Nephron (organoid): ENCODE data around the gene DOCK2.
"Not testable (repeated sequence)": the region's sequence is repeated elsewhere in the genome, so short reads cannot be mapped to it uniquely, and the experiment has no call there.

ENCODE experiments used
- H3K27ac Mint-ChIP-seq, 3 experiments: 2 replicates each; pipeline ENCODE4 v1.8.0; 2020; ENCODE audit warnings: mixed read lengths in 3 of 3, mild to moderate bottlenecking in 2 of 3, moderate library complexity in 1 of 3
- H3K27me3 Mint-ChIP-seq: 2 replicates; pipeline ENCODE4 v1.8.0; 2021; ENCODE audit warnings: low read depth, mild to moderate bottlenecking, moderate library complexity, mixed read lengths
- H3K36me3 Mint-ChIP-seq: 2 replicates; pipeline ENCODE4 v1.8.0; 2020; ENCODE audit warnings: low read depth, mixed read lengths
- H3K4me1 Mint-ChIP-seq: 2 replicates; pipeline ENCODE4 v1.8.0; 2020; ENCODE audit warnings: mixed read lengths
- H3K4me3 Mint-ChIP-seq, 3 experiments: 2 replicates each; pipeline ENCODE4 v1.8.0; 2020; ENCODE audit warnings: mild to moderate bottlenecking in 3 of 3, mixed read lengths in 3 of 3, moderate library complexity in 2 of 3
- H3K9me3 Mint-ChIP-seq: 2 replicates; pipeline ENCODE4 v1.8.0; 2020; ENCODE audit warnings: mixed read lengths
- CTCF ChIP-seq, 3 experiments: fragments of 200-600 bp; sonication (generic); IDR thresholded peaks; one replicate each; pipeline ENCODE4 v1.5.0; 2021; ENCODE audit warnings: antibody characterized with exemption in 3 of 3; ENCODE audit not compliant: unreplicated experiment in 3 of 3

Gene DOCK2

DNA sequence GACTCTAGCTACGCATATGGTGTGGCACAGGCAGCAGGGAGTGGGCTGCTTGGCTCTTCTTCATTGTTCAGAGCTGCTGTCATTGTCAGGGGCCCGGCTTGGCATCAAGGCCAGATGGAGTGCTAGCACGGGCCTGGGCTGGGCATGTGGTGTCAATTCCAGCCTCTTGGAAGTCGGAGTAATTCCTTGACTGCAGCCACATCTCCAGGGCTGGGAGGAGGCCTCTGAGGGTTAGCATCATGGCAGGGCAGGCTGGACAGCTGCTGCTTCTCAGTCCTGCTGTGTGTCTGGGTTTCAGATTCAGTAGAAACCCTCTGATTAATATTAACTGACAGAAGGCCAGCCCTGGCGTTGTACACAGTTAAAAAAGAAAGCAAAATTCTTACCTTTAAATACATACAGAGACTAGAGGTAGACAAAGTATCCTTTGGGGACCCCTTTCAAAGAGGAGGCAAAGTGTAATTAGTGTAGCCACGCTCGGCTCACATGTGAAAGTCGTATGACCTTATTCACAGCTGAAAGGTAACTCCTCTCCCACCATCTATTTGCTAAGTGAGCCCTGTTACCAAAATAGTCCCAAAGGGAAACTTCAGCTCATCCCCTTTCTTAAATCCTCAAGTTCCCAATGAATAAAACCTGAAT lies 126.4 kb downstream of the DOCK2 start:
- Mint-ChIP-seq H3K27me3 (peaks cover 22% of the 10 kb centered on the region), H3K4me1 (peaks cover 5% of the 10 kb centered on the region), H3K9me3 (no peaks in the 10 kb centered on the region), H3K4me3 (no peak overlapping the region), H3K36me3 (no peaks in the 10 kb centered on the region), H3K27ac (peak overlapping the region in 1 of 3 experiments; percentile 13)
- no peak for TF ChIP-seq CTCF (IDR thresholded peaks at IDR 0.05; ENCODE audit: unreplicated experiment in 3 of 3)

DNA sequence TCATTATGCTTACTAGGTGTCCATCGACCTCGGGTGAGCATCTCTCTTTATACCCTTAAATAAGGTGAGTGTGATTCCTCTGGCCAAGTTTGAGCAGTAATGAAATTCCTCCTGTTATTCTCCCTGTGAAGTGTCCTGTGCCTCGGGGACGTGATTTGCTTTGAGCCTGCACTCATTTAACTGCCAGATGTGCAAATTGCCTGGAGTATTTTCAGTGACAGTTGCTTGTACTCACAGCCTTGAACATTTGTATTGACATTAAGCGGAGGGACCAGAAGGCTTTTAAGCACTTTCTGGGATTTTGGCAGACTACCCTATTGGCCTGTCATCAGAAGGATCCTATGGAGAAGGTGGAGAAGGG lies 126.9 kb downstream of the DOCK2 start:
- H3K4me1 Mint-ChIP-seq, result peaks cover 5% of the 10 kb centered on the region
- no peaks in the 10 kb centered on the region for H3K36me3 Mint-ChIP-seq
- no peak for TF ChIP-seq CTCF (IDR thresholded peaks at IDR 0.05; ENCODE audit: unreplicated experiment in 3 of 3)
- H3K9me3 Mint-ChIP-seq, result no peaks in the 10 kb centered on the region
- H3K27me3 Mint-ChIP-seq, result peaks cover 26% of the 10 kb centered on the region
- H3K27ac Mint-ChIP-seq, result peak overlapping the region in 1 of 3 experiments; percentile 13
- H3K4me3 Mint-ChIP-seq, result no peak overlapping the region

DNA sequence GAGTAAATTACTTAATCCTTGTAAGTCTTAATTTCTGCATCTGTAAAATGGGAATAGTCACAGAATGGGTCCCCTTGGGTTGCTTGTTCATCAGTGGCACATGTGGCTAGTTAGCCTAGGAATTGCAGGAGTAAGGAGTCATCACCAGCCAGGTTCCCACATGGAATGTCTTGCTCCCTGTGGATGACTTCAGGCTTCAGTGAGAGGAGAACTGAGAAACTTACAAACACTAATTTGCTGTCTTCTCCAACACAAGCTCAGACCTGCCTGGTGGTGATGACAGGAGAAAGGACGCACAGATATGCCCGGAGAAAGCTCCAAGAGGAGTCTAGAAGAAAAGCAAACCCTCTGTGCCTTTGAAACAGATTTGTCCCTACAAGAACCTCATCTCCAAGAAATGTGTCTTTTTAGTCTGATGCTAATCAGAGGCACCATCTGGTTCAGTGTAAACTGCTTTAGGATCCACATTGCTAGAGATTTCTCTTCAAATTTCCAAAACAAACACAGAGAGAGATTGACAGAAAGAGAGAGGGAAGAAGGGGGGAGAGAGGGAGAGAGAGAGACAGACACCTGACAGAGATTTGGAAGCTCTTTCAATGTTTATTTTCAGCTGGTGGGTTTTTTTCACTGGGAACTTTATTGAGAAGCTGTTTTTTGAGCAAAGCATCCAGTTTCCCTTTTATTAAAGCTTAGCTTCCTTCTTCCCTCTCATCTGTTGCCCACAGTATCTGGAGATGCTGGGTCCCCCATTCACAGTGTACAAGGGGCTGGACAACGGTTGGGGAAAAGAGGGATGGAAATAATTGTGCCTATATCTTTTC lies 128.3 kb downstream of the DOCK2 start:
- no peak for TF ChIP-seq CTCF (IDR thresholded peaks at IDR 0.05; ENCODE audit: unreplicated experiment in 3 of 3)
- Mint-ChIP-seq H3K27me3 (peaks cover 26% of the 10 kb centered on the region), H3K4me3 (no peak overlapping the region), H3K27ac (no peak overlapping the region), H3K36me3 (no peaks in the 10 kb centered on the region), H3K4me1 (peaks cover 5% of the 10 kb centered on the region), H3K9me3 (no peaks in the 10 kb centered on the region)

DNA sequence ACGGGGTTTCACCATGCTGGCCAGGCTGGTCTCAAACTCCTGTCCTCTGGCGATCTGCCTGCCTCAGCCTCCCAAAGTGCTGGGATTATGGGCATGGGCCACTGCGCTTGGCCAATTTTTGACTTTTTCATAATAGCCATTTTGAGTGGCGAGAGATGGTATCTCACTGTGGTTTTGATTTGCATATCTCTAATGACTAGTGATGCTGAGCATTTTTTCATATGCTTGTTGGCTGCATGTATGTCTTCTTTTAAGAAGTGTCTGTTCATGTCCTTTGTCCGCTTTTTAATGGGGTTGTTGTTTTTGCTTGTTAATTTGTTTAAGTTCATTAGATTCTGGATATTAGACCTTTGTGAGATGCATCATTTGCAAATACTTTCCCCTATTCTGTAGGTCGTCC lies 129.9 kb downstream of the DOCK2 start:
- not testable (repeated sequence) for H3K9me3 Mint-ChIP-seq, H3K4me3 Mint-ChIP-seq, H3K4me1 Mint-ChIP-seq, H3K36me3 Mint-ChIP-seq, H3K27ac Mint-ChIP-seq
- peaks cover 26% of the 10 kb centered on the region for H3K27me3 Mint-ChIP-seq

DNA sequence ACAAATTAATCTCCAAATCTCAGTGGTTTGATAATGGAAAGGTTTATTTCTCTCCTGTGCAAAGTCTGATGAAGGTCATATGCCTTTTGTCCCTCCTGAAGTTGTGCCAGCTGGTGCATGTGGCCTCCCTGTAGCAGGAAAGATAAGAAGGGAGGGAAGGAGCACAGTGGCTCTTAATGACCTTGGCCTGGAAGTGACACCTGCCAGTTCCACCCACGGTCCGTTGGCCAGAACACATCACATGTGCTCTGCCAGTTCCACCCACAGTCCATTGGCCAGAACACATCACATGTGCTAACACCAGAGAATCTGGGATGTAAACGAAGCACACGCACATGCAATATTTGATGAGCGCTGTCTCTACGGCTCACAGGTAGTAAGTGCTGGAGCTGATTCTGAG lies 130.9 kb downstream of the DOCK2 start:
- Mint-ChIP-seq H3K4me1 (peaks cover 5% of the 10 kb centered on the region), H3K4me3 (no peak overlapping the region), H3K9me3 (no peaks in the 10 kb centered on the region), H3K27ac (no peak overlapping the region), H3K36me3 (no peaks in the 10 kb centered on the region), H3K27me3 (peaks cover 27% of the 10 kb centered on the region)
- TF ChIP-seq CTCF (IDR thresholded peaks at IDR 0.05; ENCODE audit: unreplicated experiment in 3 of 3), result no peak

DNA sequence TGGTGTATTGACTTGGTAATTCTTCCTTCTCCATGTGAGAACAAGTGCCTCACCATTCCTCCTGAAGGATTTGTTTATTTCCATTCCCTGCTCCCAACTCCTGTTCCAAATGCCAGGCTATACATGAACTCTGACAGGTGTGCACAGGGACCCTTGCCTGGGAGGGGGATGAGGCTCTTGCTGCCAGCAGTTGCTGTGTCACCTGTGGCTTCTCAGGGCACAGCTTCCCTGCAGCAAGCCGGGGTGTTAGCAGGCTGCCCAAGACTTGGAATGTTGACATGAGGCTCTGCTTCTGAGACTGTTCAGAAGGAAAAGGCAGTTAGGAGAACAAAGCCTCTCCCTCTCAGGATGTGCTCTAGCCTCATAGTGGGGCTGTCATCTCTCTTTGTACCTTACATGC lies 131.3 kb downstream of the DOCK2 start:
- Mint-ChIP-seq H3K9me3 (no peaks in the 10 kb centered on the region), H3K4me1 (peaks cover 5% of the 10 kb centered on the region), H3K36me3 (no peaks in the 10 kb centered on the region), H3K4me3 (no peak overlapping the region), H3K27ac (no peak overlapping the region), H3K27me3 (peaks cover 27% of the 10 kb centered on the region)
- TF ChIP-seq CTCF (IDR thresholded peaks at IDR 0.05; ENCODE audit: unreplicated experiment in 3 of 3), result no peak
